Osteocyte (in vitro differentiated cells): ENCODE measurements around the gene ZNF862. TPM values are rescaled to one million over a fixed set of nuclear protein-coding genes. Genes with fewer than 3 reads are reported as not detected.

Source experiments
- DNase-seq: peaks from one replicate; pipeline ENCODE4 v3.0.0; 2021; ENCODE audit warnings: mixed read lengths; ENCODE audit not compliant: unreplicated experiment; ENCODE audit errors: extremely low spot score
- H3K27ac Mint-ChIP-seq: one replicate; pipeline ENCODE4 v1.8.0; 2021; ENCODE audit warnings: mild to moderate bottlenecking, mixed read lengths; ENCODE audit not compliant: unreplicated experiment
- H3K27me3 Mint-ChIP-seq: one replicate; pipeline ENCODE4 v1.8.0; 2021; ENCODE audit warnings: mixed read lengths; ENCODE audit not compliant: unreplicated experiment
- H3K36me3 Mint-ChIP-seq: one replicate; pipeline ENCODE4 v1.8.0; 2021; ENCODE audit warnings: mixed read lengths; ENCODE audit not compliant: unreplicated experiment
- H3K4me1 Mint-ChIP-seq: one replicate; pipeline ENCODE4 v1.8.0; 2021; ENCODE audit warnings: mixed read lengths; ENCODE audit not compliant: unreplicated experiment
- H3K4me3 Mint-ChIP-seq: one replicate; pipeline ENCODE4 v1.8.0; 2021; ENCODE audit warnings: mild to moderate bottlenecking, moderate library complexity, mixed read lengths; ENCODE audit not compliant: unreplicated experiment
- H3K9me3 Mint-ChIP-seq: one replicate; pipeline ENCODE4 v1.8.0; 2021; ENCODE audit warnings: mixed read lengths; ENCODE audit not compliant: unreplicated experiment
- total RNA-seq: library from RNA; stranded (reverse); gene quantifications from 2 replicates; pipeline ENCODE4 v1.2.1, GENCODE V29; 2021
- TF ChIP-seq, protein P1 (sequence below): fragments of 200-600 bp; sonication (generic); IDR thresholded peaks from 2 replicates; pipeline ENCODE4 v1.5.0; 2021; ENCODE audit warnings: antibody characterized with exemption, mild to moderate bottlenecking, moderate library complexity

Gene ZNF862
- total RNA-seq, 1 donor from 2014 or later, result 25.3 TPM

DNA sequence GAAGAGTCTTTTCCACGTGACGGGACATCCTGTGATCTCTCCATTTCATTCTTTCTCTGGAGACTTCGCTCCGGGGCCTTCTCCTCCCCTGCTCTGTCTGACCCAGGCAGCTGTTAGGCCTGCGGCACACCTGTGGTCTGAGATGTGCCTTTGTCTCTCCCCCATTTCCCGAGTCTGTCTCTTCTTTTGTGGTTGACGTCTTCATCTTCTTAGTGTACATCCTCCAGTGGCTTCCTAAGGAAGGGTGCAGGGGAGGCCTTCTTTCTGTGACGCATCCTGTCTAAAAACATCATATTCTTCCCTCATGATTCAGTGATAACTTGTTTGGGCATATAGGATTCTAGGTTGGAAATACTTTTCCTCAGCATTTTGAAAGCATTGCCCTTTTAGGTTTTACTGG lies 18.4 kb downstream of the ZNF862 start:
- Mint-ChIP-seq H3K4me3 (no peak overlapping the region), H3K36me3 (peaks cover 16% of the 10 kb centered on the region), H3K9me3 (no peaks in the 10 kb centered on the region), H3K27me3 (no peaks in the 10 kb centered on the region), H3K4me1 (peaks cover 30% of the 10 kb centered on the region), H3K27ac (peak overlapping the region; percentile 39)
- DNase-seq, result no peak
- TF ChIP-seq, protein P1, sequence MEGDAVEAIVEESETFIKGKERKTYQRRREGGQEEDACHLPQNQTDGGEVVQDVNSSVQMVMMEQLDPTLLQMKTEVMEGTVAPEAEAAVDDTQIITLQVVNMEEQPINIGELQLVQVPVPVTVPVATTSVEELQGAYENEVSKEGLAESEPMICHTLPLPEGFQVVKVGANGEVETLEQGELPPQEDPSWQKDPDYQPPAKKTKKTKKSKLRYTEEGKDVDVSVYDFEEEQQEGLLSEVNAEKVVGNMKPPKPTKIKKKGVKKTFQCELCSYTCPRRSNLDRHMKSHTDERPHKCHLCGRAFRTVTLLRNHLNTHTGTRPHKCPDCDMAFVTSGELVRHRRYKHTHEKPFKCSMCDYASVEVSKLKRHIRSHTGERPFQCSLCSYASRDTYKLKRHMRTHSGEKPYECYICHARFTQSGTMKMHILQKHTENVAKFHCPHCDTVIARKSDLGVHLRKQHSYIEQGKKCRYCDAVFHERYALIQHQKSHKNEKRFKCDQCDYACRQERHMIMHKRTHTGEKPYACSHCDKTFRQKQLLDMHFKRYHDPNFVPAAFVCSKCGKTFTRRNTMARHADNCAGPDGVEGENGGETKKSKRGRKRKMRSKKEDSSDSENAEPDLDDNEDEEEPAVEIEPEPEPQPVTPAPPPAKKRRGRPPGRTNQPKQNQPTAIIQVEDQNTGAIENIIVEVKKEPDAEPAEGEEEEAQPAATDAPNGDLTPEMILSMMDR, result no peak

DNA sequence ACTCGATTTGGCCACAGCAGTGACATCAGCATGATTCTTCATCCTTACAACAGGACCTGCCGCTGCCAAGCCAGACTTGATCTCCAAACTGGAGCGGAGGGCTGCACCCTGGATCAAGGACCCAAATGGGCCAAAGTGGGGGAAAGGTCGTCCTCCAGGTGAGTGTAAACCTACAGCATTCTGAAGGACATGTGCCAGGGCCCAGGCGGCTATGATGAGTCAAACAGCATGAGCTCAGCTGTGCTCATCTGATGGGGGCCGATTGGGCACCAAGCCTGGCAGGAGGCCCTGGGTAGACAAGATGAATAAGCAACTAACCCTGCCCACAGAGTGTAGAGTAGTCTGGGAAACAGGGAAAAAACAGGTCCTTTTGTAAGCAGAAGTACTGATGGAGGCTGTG lies 21.2 kb downstream of the ZNF862 start:
- Mint-ChIP-seq H3K9me3 (no peaks in the 10 kb centered on the region), H3K36me3 (peaks cover 20% of the 10 kb centered on the region), H3K4me1 (peaks cover 23% of the 10 kb centered on the region), H3K27me3 (no peaks in the 10 kb centered on the region), H3K27ac (no peak overlapping the region), H3K4me3 (no peak overlapping the region)
- TF ChIP-seq, protein P1, result no peak
- no peak for DNase-seq

DNA sequence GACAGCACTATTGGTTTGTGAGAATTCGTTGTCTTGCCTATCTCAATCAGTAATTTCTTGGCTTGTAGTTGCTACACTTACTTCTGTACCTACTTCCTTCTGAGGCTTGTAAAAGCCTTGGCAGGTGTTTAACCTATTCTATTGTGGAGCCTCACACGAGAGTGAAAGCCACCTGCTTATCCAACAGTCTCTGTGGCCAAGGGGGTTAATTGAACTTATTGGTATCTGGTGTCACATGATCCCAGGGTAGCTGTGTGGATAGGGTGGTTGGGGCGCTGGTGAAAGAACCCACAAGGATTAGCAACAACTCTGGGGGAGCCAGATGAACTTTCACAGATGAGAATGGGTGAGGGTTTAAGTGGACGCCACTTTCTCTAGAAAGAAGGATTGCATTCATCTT lies 21.7 kb downstream of the ZNF862 start:
- Mint-ChIP-seq H3K4me1 (peaks cover 18% of the 10 kb centered on the region), H3K9me3 (no peaks in the 10 kb centered on the region), H3K27me3 (no peaks in the 10 kb centered on the region), H3K27ac (no peak overlapping the region), H3K36me3 (peaks cover 20% of the 10 kb centered on the region), H3K4me3 (no peak overlapping the region)
- TF ChIP-seq, protein P1, result no peak
- DNase-seq, result no peak

DNA sequence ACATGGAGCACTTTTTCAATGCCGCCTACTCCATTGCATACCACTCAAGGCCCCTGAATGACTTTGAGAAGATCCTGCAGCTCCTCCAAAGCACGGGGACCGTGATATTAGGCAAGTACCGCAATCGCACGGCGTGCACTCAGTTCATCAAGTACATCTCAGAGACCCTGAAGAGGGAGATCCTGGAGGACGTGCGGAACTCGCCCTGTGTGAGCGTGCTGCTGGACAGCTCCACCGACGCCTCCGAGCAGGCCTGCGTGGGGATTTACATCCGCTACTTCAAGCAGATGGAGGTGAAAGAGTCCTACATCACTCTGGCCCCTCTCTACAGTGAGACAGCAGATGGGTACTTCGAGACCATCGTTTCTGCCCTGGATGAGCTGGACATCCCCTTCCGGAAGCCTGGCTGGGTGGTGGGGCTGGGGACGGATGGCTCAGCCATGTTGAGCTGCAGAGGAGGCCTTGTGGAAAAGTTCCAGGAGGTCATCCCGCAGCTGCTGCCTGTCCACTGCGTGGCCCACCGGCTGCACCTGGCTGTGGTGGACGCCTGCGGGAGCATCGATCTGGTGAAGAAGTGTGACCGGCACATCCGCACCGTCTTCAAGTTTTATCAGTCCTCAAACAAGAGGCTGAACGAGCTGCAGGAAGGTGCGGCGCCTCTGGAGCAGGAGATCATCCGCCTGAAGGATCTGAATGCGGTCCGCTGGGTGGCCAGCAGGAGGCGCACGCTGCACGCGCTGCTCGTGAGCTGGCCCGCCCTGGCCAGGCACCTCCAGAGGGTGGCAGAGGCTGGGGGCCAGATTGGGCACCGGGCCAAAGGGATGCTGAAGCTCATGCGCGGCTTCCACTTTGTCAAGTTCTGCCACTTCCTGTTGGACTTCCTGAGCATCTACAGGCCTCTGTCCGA lies 22.9 kb downstream of the ZNF862 start:
- Mint-ChIP-seq H3K4me3 (no peak overlapping the region), H3K9me3 (no peaks in the 10 kb centered on the region), H3K4me1 (peaks cover 6% of the 10 kb centered on the region), H3K27ac (no peak overlapping the region), H3K36me3 (peaks cover 20% of the 10 kb centered on the region), H3K27me3 (no peaks in the 10 kb centered on the region)
- no peak for DNase-seq
- TF ChIP-seq, protein P1, result peak; percentile 21

DNA sequence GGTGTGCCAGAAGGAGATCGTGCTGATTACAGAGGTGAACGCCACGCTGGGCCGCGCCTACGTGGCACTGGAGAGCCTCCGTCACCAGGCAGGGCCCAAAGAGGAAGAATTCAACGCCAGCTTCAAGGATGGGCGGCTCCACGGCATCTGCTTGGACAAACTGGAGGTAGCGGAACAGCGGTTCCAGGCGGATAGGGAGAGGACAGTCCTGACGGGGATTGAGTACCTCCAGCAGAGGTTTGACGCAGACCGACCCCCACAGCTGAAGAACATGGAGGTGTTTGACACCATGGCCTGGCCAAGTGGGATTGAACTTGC lies 23.5 kb downstream of the ZNF862 start:
- Mint-ChIP-seq H3K27ac (no peak overlapping the region), H3K27me3 (no peaks in the 10 kb centered on the region), H3K9me3 (no peaks in the 10 kb centered on the region), H3K4me1 (peaks cover 1% of the 10 kb centered on the region), H3K4me3 (no peak overlapping the region), H3K36me3 (peaks cover 20% of the 10 kb centered on the region)
- no peak for DNase-seq
- TF ChIP-seq, protein P1, result no peak
